ENCODE results near the gene OSGIN1. TPM values are rescaled to one million over a fixed set of nuclear protein-coding genes. Genes with fewer than 3 reads are reported as not detected.
A peak's percentile ranks its signal among the peaks of the same experiment; 100 is the strongest.

The OSGIN1 gene
- total RNA-seq, 6 experiments from 2014 or later, result 40.1 to 170 (median 53.9) TPM

- Histone ChIP-seq H3K27ac (peak overlapping the region; percentile 68 to 82 (median 78)), H3K4me1 (peaks cover 0 to 83% (median 36%) of the 10 kb centered on the region in 4 donors), H3K4me3 (peak overlapping the region in 2 of 3 donors; percentile 22 to 59), H3K27me3 (no peaks in the 10 kb centered on the region), H3K36me3 (no peaks in the 10 kb centered on the region), H3K9me3 (no peaks in the 10 kb centered on the region)
- DNase-seq (no peak), ATAC-seq (no peak)
- intact Hi-C loops (cut with DNase I), result no loop called here
- no peak for TF ChIP-seq CTCF (IDR thresholded peaks at IDR 0.05)
- no peak for TF ChIP-seq POLR2A (IDR thresholded peaks at IDR 0.05)
- WGBS (ENCODE audit: insufficient coverage, low coverage, low lambda C conversion rate, missing lambda C conversion rate), result 40% methylated on average over 14 of the region's 24 CpGs
Observed at GRCh38 chr16:83946154-83946780, 6.8 kb upstream of the OSGIN1 start.

- Histone ChIP-seq H3K27ac (peak overlapping the region; percentile 68 to 82 (median 78)), H3K4me1 (peaks cover 0 to 79% (median 35%) of the 10 kb centered on the region in 4 donors), H3K9me3 (no peaks in the 10 kb centered on the region), H3K4me3 (peak overlapping the region in 2 of 3 donors; percentile 22 to 59), H3K27me3 (no peaks in the 10 kb centered on the region), H3K36me3 (no peaks in the 10 kb centered on the region)
- ATAC-seq, result peak; percentile 53 to 55 (median 54)
- TF ChIP-seq POLR2A (IDR thresholded peaks at IDR 0.05) (no peak), CTCF (IDR thresholded peaks at IDR 0.05) (no peak)
- WGBS (ENCODE audit: insufficient coverage, low coverage, low lambda C conversion rate, missing lambda C conversion rate), result 41% methylated on average over 18 of the region's 21 CpGs
- peak in 2 of 3 donors; percentile 57 to 73 for DNase-seq
- intact Hi-C loops (cut with DNase I), result no loop called here
Observed at GRCh38 chr16:83946781-83947566, 6.1 kb upstream of the OSGIN1 start.

GRCh38 chr16:83947642-83948234 is 5.3 kb upstream of the OSGIN1 start:
- WGBS (ENCODE audit: insufficient coverage, low coverage, low lambda C conversion rate, missing lambda C conversion rate), result 61% methylated on average over 6 of the region's 14 CpGs
- Histone ChIP-seq H3K4me1 (peaks cover 0 to 78% (median 34%) of the 10 kb centered on the region in 4 donors), H3K9me3 (no peaks in the 10 kb centered on the region), H3K27ac (peak overlapping the region; percentile 68 to 82 (median 78)), H3K4me3 (peak overlapping the region in 1 of 3 donors; percentile 59), H3K27me3 (no peaks in the 10 kb centered on the region), H3K36me3 (no peaks in the 10 kb centered on the region)
- ATAC-seq (peak; percentile 56 to 72 (median 65)), DNase-seq (peak; percentile 72 to 86 (median 85))
- intact Hi-C loops (cut with DNase I), result no loop called here
- TF ChIP-seq POLR2A (IDR thresholded peaks at IDR 0.05), result no peak
- no peak for TF ChIP-seq CTCF (IDR thresholded peaks at IDR 0.05)

- no peaks in the 10 kb centered on the region for H3K9me3 ChIP-seq
- intact Hi-C loops (cut with DNase I), result no loop called here
- peaks cover 0 to 66% (median 28%) of the 10 kb centered on the region in 4 donors for H3K4me1 ChIP-seq
- ATAC-seq, result no peak
- no peaks in the 10 kb centered on the region for H3K36me3 ChIP-seq
- no peak for DNase-seq
- H3K4me3 ChIP-seq, result no peak overlapping the region
- H3K27me3 ChIP-seq, result no peaks in the 10 kb centered on the region
- TF ChIP-seq CTCF (IDR thresholded peaks at IDR 0.05) (no peak), POLR2A (IDR thresholded peaks at IDR 0.05) (no peak)
- 46% methylated on average over 4 of the region's 13 CpGs for WGBS (ENCODE audit: insufficient coverage, low coverage, low lambda C conversion rate, missing lambda C conversion rate)
- peak overlapping the region in 2 of 3 donors; percentile 78 to 82 for H3K27ac ChIP-seq
Observed at GRCh38 chr16:83948914-83949723, 3.9 kb upstream of the OSGIN1 start.

Measured in right lobe of liver (tissue), 6 donors.